SK-N-SH (cell line): Measurements from ENCODE around the gene ACOXL. TPM values are rescaled to one million over a fixed set of nuclear protein-coding genes. Genes with fewer than 3 reads are reported as not detected.

ENCODE experiments used
- CTCF ChIA-PET: fragments of 300-600, 350-600 bp; formaldehyde crosslinking; extraction: SDS; loops from one replicate; lab custom pipeline; 2021; lab: Yijun Ruan, JAX
- POLR2A ChIA-PET: fragments of 350-600 bp; sonication (Branson Sonifier 250); formaldehyde crosslinking; extraction: SDS; loops from one replicate; lab custom pipeline; 2020; ENCODE audit warnings: antibody characterized with exemption, inconsistent platforms; lab: Yijun Ruan, JAX
- DNase-seq: peaks from one replicate; pipeline ENCODE4 v3.0.0; 2012
- H2AFZ ChIP-seq: fragments of 200-600 bp; sonication (generic); 2 replicates; pipeline ENCODE4 v1.8.1; 2016; ENCODE audit warnings: antibody characterized with exemption, mild to moderate bottlenecking, low read depth
- H3F3A ChIP-seq: fragments of 200-600 bp; sonication (generic); replicated peaks from 2 replicates; pipeline ENCODE3; 2016; ENCODE audit warnings: antibody characterized with exemption, mild to moderate bottlenecking; ENCODE audit not compliant: insufficient read depth
- H3K27ac ChIP-seq, 2 experiments: fragments of 200-500 bp in 1 of 2; fragments of 200-600 bp in 1 of 2; sonication (Bioruptor generic) in 1 of 2; sonication (generic), shearing (Covaris generic) in 1 of 2; 2 replicates each; pipeline versions ENCODE4 v1.5.1 to v1.6.1; 2014 to 2016; ENCODE audit warnings: low read depth in 2 of 2, inconsistent platforms in 1 of 2, low read length in 1 of 2, mild to moderate bottlenecking in 1 of 2, mixed read lengths in 1 of 2
- H3K27me3 ChIP-seq: fragments of 200-600 bp; sonication (generic), shearing (Covaris generic); 2 replicates; pipeline ENCODE4 v1.6.1; 2016; ENCODE audit warnings: mixed run types; ENCODE audit not compliant: insufficient read depth
- H3K36me3 ChIP-seq, 2 experiments: fragments of 200-500 bp in 1 of 2; fragments of 200-600 bp in 1 of 2; sonication (Bioruptor generic) in 1 of 2; sonication (generic) in 1 of 2; replicated peaks in 1 of 2; 2 replicates each; pipeline versions ENCODE3 to v1.5.1; 2014 to 2016; ENCODE audit warnings: low read length in 1 of 2, mild to moderate bottlenecking in 1 of 2; ENCODE audit not compliant: insufficient read depth in 2 of 2, control insufficient read depth in 1 of 2
- H3K4me1 ChIP-seq, 2 experiments: fragments of 200-500 bp in 1 of 2; fragments of 200-600 bp in 1 of 2; sonication (Bioruptor generic) in 1 of 2; sonication (generic), shearing (Covaris generic) in 1 of 2; 2 replicates each; pipeline versions ENCODE4 v1.5.1 to v1.6.1; 2014 to 2016; ENCODE audit warnings: low read depth in 1 of 2, low read length in 1 of 2, mixed run types in 1 of 2; ENCODE audit not compliant: insufficient read depth in 2 of 2, control insufficient read depth in 1 of 2
- H3K4me2 ChIP-seq: fragments of 200-600 bp; sonication (generic), shearing (Covaris generic); 2 replicates; pipeline ENCODE4 v1.6.1; 2017; ENCODE audit warnings: mixed run types
- H3K4me3 ChIP-seq, 2 experiments: fragments of 200-500 bp in 1 of 2; fragments of 200-600 bp in 1 of 2; sonication (Bioruptor generic) in 1 of 2; sonication (generic), shearing (Covaris generic) in 1 of 2; 2 replicates each; pipeline versions ENCODE4 v1.5.1 to v1.8.1; 2014 to 2016; ENCODE audit warnings: low read depth in 2 of 2, inconsistent platforms in 1 of 2, low read length in 1 of 2, mild to moderate bottlenecking in 1 of 2, mixed read lengths in 1 of 2, moderate library complexity in 1 of 2
- H3K79me2 ChIP-seq: fragments of 200-600 bp; sonication (generic); 2 replicates; pipeline ENCODE4 v1.8.1; 2017; ENCODE audit warnings: mild to moderate bottlenecking; ENCODE audit not compliant: insufficient read depth
- H3K9ac ChIP-seq: fragments of 200-600 bp; sonication (generic); 2 replicates; pipeline ENCODE4 v1.6.1; 2017; ENCODE audit warnings: mixed run types
- H3K9me2 ChIP-seq: fragments of 200-600 bp; sonication (generic); 2 replicates; pipeline ENCODE4 v1.6.1; 2017; ENCODE audit warnings: mixed run types
- H3K9me3 ChIP-seq: fragments of 200-600 bp; sonication (generic); 2 replicates; pipeline ENCODE4 v1.6.1; 2017; ENCODE audit warnings: mixed run types, mild to moderate bottlenecking, moderate library complexity
- H4K20me1 ChIP-seq: fragments of 200-600 bp; sonication (generic); 2 replicates; pipeline ENCODE4 v1.6.1; 2017; ENCODE audit warnings: mild to moderate bottlenecking, mixed run types; ENCODE audit not compliant: insufficient read depth
- EZH2phosphoT487 ChIP-seq: fragments of 200-600 bp; sonication (generic); IDR thresholded peaks from 2 replicates; pipeline ENCODE4 v1.6.1; 2017; ENCODE audit warnings: low read depth, mixed run types, mild to moderate bottlenecking, antibody characterized with exemption, moderate library complexity, borderline replicate concordance
- FOXJ3 ChIP-seq: sonication (generic); formaldehyde crosslinking; IDR thresholded peaks from 2 replicates; pipeline ENCODE4 v1.5.1; 2020; ENCODE audit warnings: mild to moderate bottlenecking, missing genetic modification reagents
- FOXM1 ChIP-seq: IDR thresholded peaks from 2 replicates; pipeline ENCODE4 v1.4.0; 2012; ENCODE audit warnings: low read depth, mild to moderate bottlenecking
- GATA2 ChIP-seq: sonication (generic); formaldehyde crosslinking; IDR thresholded peaks from 2 replicates; pipeline ENCODE4 v1.5.0; 2020; ENCODE audit warnings: mild to moderate bottlenecking, missing genetic modification reagents
- MEF2A ChIP-seq: IDR thresholded peaks from 2 replicates; pipeline ENCODE4 v1.4.0; 2012; ENCODE audit warnings: low read depth, borderline replicate concordance
- NFIC ChIP-seq: IDR thresholded peaks from 2 replicates; pipeline ENCODE4 v1.4.0; 2012; ENCODE audit warnings: borderline replicate concordance
- RAD21 ChIP-seq: IDR thresholded peaks from 2 replicates; pipeline ENCODE4 v1.6.1; 2012; ENCODE audit warnings: mild to moderate bottlenecking, low read length
- RCOR1 ChIP-seq: fragments of 150-350 bp; IDR thresholded peaks from 2 replicates; pipeline ENCODE4 v1.6.1; 2017; ENCODE audit warnings: antibody characterized with exemption, low read length
- SIN3A ChIP-seq: IDR thresholded peaks from 2 replicates; pipeline ENCODE4 v1.6.1; 2012; ENCODE audit warnings: low read depth, mild to moderate bottlenecking, low read length, moderate library complexity, borderline replicate concordance
- YY1 ChIP-seq: IDR thresholded peaks from 2 replicates; pipeline ENCODE4 v1.4.0; 2012; ENCODE audit warnings: low read depth, mild to moderate bottlenecking
- WGBS: methylation state at CpG from one replicate; pipeline ENCODE4 v1.1.6; 2017; ENCODE audit warnings: low lambda C conversion rate; 5-methylcytosine and 5-hydroxymethylcytosine counted together
- polyA plus RNA-seq, 3 experiments: library from polyadenylated mRNA; depleted of rRNA; stranded (reverse); fragments of >200 nt; gene quantifications; 2 replicates each; pipeline ENCODE4 v1.2.3, GENCODE V29; 2012
- TF ChIP-seq, protein P1 (sequence below): fragments of 200-600 bp; sonication (generic); IDR thresholded peaks from 2 replicates; pipeline ENCODE4 v1.6.1; 2017; ENCODE audit warnings: antibody characterized with exemption, mild to moderate bottlenecking, moderate library complexity
- TF ChIP-seq, protein P2 (sequence below): IDR thresholded peaks from 2 replicates; pipeline ENCODE4; 2012
- TF ChIP-seq, protein P3 (sequence below): IDR thresholded peaks from 2 replicates; pipeline ENCODE4 v1.4.0; 2012; ENCODE audit warnings: low read depth

The ACOXL gene
- polyA plus RNA-seq, 1 of the 3 experiments (the other 2 are of a cell fraction), result not detected

DNA sequence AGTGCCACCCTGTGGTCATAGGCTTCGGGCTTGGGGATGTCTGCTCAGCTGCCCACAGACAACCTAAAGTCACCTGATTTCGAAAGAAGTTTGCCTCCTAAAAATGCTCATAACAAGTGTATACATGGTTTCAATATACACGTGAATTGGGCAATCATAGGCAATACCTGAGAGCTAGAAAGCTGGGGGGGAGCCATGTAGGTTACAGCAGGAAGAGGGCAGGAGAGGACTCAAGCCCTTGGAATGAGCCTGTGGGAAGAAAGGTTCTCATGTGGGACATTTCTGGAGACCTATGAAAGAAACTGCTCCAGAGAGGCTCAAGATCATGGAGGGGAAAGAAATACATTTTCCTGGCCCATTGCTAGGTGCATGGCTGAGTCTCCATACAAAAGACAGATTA lies 109.7 kb downstream of the ACOXL start:
- Histone ChIP-seq H3K9me3 (no peaks in the 10 kb centered on the region), H2AFZ (no peak overlapping the region), H3K4me3 (no peak overlapping the region), H3K9me2 (no peaks in the 10 kb centered on the region), H3K4me2 (no peak overlapping the region), H3K27ac (no peak overlapping the region), H3K4me1 (peaks cover 0 to 25% of the 10 kb centered on the region in 2 experiments; a peak in 2 of 4 replicates), H3K79me2 (no peaks in the 10 kb centered on the region), H3F3A (no peaks in the 10 kb centered on the region), H3K9ac (no peak overlapping the region), H3K27me3 (peaks cover 18% of the 10 kb centered on the region; the same call in 1 of the 2 replicates), H3K36me3 (no peaks in the 10 kb centered on the region), H4K20me1 (no peaks in the 10 kb centered on the region)
- ChIA-PET POLR2A (no interaction called here), CTCF (interaction anchor here (0.7 to 1.2 kb wide), 2 partner anchors 11 to 14 kb away, joined by 3 read pairs; no protein-coding TSS in a partner anchor)
- no peak for TF ChIP-seq GATA2 (CRISPR knock-in tag)
- TF ChIP-seq RCOR1, result no peak
- no peak for TF ChIP-seq MEF2A
- no peak for TF ChIP-seq FOXJ3 (CRISPR knock-in tag)
- no peak for TF ChIP-seq NFIC
- TF ChIP-seq EZH2phosphoT487, result no peak
- TF ChIP-seq FOXM1, result no peak
- TF ChIP-seq, protein P1, sequence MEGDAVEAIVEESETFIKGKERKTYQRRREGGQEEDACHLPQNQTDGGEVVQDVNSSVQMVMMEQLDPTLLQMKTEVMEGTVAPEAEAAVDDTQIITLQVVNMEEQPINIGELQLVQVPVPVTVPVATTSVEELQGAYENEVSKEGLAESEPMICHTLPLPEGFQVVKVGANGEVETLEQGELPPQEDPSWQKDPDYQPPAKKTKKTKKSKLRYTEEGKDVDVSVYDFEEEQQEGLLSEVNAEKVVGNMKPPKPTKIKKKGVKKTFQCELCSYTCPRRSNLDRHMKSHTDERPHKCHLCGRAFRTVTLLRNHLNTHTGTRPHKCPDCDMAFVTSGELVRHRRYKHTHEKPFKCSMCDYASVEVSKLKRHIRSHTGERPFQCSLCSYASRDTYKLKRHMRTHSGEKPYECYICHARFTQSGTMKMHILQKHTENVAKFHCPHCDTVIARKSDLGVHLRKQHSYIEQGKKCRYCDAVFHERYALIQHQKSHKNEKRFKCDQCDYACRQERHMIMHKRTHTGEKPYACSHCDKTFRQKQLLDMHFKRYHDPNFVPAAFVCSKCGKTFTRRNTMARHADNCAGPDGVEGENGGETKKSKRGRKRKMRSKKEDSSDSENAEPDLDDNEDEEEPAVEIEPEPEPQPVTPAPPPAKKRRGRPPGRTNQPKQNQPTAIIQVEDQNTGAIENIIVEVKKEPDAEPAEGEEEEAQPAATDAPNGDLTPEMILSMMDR, result no peak
- TF ChIP-seq RAD21, result no peak
- TF ChIP-seq, protein P2, sequence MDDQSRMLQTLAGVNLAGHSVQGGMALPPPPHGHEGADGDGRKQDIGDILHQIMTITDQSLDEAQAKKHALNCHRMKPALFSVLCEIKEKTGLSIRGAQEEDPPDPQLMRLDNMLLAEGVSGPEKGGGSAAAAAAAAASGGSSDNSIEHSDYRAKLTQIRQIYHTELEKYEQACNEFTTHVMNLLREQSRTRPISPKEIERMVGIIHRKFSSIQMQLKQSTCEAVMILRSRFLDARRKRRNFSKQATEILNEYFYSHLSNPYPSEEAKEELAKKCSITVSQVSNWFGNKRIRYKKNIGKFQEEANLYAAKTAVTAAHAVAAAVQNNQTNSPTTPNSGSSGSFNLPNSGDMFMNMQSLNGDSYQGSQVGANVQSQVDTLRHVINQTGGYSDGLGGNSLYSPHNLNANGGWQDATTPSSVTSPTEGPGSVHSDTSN, result no peak
- TF ChIP-seq YY1, result no peak
- TF ChIP-seq, protein P3, sequence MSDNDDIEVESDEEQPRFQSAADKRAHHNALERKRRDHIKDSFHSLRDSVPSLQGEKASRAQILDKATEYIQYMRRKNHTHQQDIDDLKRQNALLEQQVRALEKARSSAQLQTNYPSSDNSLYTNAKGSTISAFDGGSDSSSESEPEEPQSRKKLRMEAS, result no peak
- no peak for DNase-seq
- 30% methylated on average over 3 of the region's 3 CpGs for WGBS

DNA sequence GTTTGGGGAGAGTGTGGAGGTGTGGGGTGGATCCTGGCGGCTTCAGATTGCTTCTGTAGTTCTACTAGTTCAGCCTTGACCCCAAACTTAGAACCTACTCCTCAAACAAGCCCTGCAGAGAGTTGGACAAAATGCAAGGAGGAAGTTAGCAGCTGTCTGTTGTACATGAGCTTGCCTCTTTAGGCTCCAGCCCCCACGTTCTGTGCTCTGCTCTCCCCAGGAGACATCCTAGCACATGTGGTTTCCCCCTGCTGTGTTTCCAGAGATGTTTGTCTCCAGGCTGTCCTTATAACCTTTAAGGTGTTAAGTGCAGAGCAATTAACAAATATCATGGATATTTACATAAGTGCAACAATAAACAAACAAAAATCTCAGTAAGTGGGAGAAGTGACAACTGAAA lies 111.1 kb downstream of the ACOXL start:
- Histone ChIP-seq H3K4me3 (no peak overlapping the region), H3K9ac (no peak overlapping the region), H3K4me1 (peaks cover 0 to 11% of the 10 kb centered on the region in 2 experiments; a peak in 2 of 4 replicates), H2AFZ (no peak overlapping the region), H3F3A (no peaks in the 10 kb centered on the region), H3K36me3 (no peaks in the 10 kb centered on the region), H3K9me2 (no peaks in the 10 kb centered on the region), H3K27ac (no peak overlapping the region), H3K9me3 (no peaks in the 10 kb centered on the region), H3K27me3 (peaks cover 18% of the 10 kb centered on the region; the same call in 1 of the 2 replicates), H3K79me2 (no peaks in the 10 kb centered on the region), H3K4me2 (no peak overlapping the region), H4K20me1 (no peaks in the 10 kb centered on the region)
- CTCF ChIA-PET, result no interaction called here
- 19% methylated on average over 2 of the region's 2 CpGs for WGBS
- POLR2A ChIA-PET, result no interaction called here
- no peak for TF ChIP-seq SIN3A
- DNase-seq, result no peak
